ENCODE measurements around the gene KDM4D.

DNA sequence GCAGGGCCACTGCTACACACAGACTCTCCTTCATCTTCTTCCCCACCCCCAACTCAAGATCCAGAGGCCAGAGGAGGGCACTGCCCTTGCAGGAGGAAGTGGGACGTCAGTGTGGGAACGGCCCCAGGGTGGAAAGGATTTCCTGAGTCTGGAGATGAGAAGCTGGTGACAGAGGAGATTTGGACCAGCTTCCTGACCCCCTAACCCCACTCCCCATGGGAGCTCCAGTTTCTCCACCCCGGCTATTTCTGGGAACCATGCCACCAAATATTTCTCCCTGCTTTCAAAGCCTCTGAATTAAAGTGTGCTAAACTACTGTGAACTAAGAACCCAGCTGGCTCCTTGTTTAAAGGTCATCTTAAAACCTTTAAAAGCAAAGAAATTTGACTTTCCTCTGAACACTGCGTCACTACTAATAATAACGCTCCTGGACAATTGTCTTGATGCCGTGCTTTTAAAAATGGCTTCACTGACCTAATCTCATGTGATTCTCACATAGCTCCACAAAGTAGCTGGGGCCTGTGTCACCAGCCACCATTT, 46.7 kb upstream of the KDM4D start:
- TF ChIP-seq POLR2AphosphoS5 (IDR thresholded peaks at IDR 0.05), result peak; percentile 36 to 83 (median 48)
- TF ChIP-seq, protein P1, sequence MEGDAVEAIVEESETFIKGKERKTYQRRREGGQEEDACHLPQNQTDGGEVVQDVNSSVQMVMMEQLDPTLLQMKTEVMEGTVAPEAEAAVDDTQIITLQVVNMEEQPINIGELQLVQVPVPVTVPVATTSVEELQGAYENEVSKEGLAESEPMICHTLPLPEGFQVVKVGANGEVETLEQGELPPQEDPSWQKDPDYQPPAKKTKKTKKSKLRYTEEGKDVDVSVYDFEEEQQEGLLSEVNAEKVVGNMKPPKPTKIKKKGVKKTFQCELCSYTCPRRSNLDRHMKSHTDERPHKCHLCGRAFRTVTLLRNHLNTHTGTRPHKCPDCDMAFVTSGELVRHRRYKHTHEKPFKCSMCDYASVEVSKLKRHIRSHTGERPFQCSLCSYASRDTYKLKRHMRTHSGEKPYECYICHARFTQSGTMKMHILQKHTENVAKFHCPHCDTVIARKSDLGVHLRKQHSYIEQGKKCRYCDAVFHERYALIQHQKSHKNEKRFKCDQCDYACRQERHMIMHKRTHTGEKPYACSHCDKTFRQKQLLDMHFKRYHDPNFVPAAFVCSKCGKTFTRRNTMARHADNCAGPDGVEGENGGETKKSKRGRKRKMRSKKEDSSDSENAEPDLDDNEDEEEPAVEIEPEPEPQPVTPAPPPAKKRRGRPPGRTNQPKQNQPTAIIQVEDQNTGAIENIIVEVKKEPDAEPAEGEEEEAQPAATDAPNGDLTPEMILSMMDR (IDR thresholded peaks at IDR 0.05), result no peak
